ENCODE results near the gene QRSL1. TPM values are rescaled to one million over a fixed set of nuclear protein-coding genes. Genes with fewer than 3 reads are reported as not detected.

QRSL1 gene
- total and polyA plus RNA-seq, 10 of the 15 experiments (the other 5 are each of a cell fraction or from before 2014, with no cell fraction given): 11.9 to 23.5 (median 15.5) TPM

- Histone ChIP-seq H3K79me2 (ENCODE audit: control insufficient read depth, insufficient read depth, low read length) (no peaks in the 10 kb centered on the region), H2AFZ (ENCODE audit: control insufficient read depth, low read depth, low read length) (no peak overlapping the region), H3K4me1 (ENCODE audit: control insufficient read depth, insufficient read depth, low read length) (no peaks in the 10 kb centered on the region), H3K4me3 (no peak overlapping the region), H3K36me3 (ENCODE audit: control insufficient read depth in 2 of 2, insufficient read depth in 2 of 2, low read length in 1 of 2) (no peaks in the 10 kb centered on the region), H3K9ac (ENCODE audit: control insufficient read depth, insufficient read depth, low read length) (no peak overlapping the region), H3K9me3 (replicated peaks; ENCODE audit: control insufficient read depth, insufficient read depth, low read length) (no peaks in the 10 kb centered on the region), H3K27ac (ENCODE audit: control insufficient read depth, insufficient read depth) (no peak overlapping the region), H4K20me1 (ENCODE audit: control insufficient read depth, insufficient read depth) (no peaks in the 10 kb centered on the region), H3K4me2 (ENCODE audit: control insufficient read depth, insufficient read depth) (no peak overlapping the region), H3K27me3 (replicated peaks in 1 of 2; ENCODE audit: control insufficient read depth in 2 of 2, insufficient read depth in 2 of 2, low read length in 1 of 2) (no peaks in the 10 kb centered on the region)
- intact Hi-C loops (cut with micrococcal nuclease; ENCODE audit: unreplicated experiment): no loop called here
- BruUV-seq (replicated peaks): no TSS peak
- SMC1A ChIA-PET (ENCODE audit: uncharacterized antibody, unreplicated experiment): no interaction called here
- RAD21 ChIA-PET (ENCODE audit: unreplicated experiment): no interaction called here
- ATAC-seq (no peak), DNase-seq (ENCODE audit: low read depth, low spot score) (no peak), FAIRE-seq (no peak)
- WGBS (ENCODE audit: insufficient coverage, insufficient replicate concordance, low lambda C conversion rate, missing lambda C conversion rate): 97% methylated on average over 2 of the region's 2 CpGs
- CTCF ChIA-PET: interaction anchor here (2.0 kb wide), 1 partner anchor 379 kb away, joined by 8 read pairs; no protein-coding TSS in a partner anchor
- in situ Hi-C loops (cut with MboI): no loop called here
- POLR2A ChIA-PET: no interaction called here
- TF ChIP-seq BMI1 (IDR thresholded peaks at IDR 0.05; ENCODE audit: borderline replicate concordance): no peak
- no peak for TF ChIP-seq TAF1 (IDR thresholded peaks at IDR 0.05; ENCODE audit: borderline replicate concordance, low read depth, low read length)
- TF ChIP-seq CTCF (IDR thresholded peaks at IDR 0.05 in 2 of 3, conservative IDR thresholded peaks at IDR 0.05 in 1 of 3; ENCODE audit: control insufficient read depth in 2 of 3, extremely low read depth in 1 of 3, insufficient read depth in 1 of 3, low read depth in 3 of 3, low read length in 3 of 3): no peak
- no peak for TF ChIP-seq SP1 (IDR thresholded peaks at IDR 0.05; ENCODE audit: low read depth, low read length)
- no peak for TF ChIP-seq CEBPZ (IDR thresholded peaks at IDR 0.05; ENCODE audit: low read depth, low read length)
- TF ChIP-seq SIX5 (IDR thresholded peaks at IDR 0.05; ENCODE audit: low read depth, low read length, severe bottlenecking): no peak
- no peak for TF ChIP-seq BCLAF1 (IDR thresholded peaks at IDR 0.05)
- TF ChIP-seq RELB (IDR thresholded peaks at IDR 0.05; ENCODE audit: low read depth): no peak
- no peak for TF ChIP-seq ZZZ3 (IDR thresholded peaks at IDR 0.05; ENCODE audit: control insufficient read depth, insufficient read length, low read depth)
- no peak for TF ChIP-seq NFYB (IDR thresholded peaks at IDR 0.05; ENCODE audit: insufficient read depth, low read depth, low read length)
- no peak for TF ChIP-seq SMAD1 (IDR thresholded peaks at IDR 0.05; ENCODE audit: low read depth, partially characterized antibody)
- no peak for TF ChIP-seq SMAD5 (IDR thresholded peaks at IDR 0.05; ENCODE audit: low read depth)
- TF ChIP-seq RAD51 (IDR thresholded peaks at IDR 0.05): no peak
These were observed 29.0 kb upstream of the QRSL1 start for GRCh38 chr6:106600329-106600728.

Data from GM12878 (cell line).